CD14-positive monocyte (primary cell): Measurements from ENCODE around the gene EVA1B. TPM values are rescaled to one million over a fixed set of nuclear protein-coding genes. Genes with fewer than 3 reads are reported as not detected.

ENCODE experiments used
- DNase-seq, 3 donors: peaks; one replicate each; pipeline ENCODE4 v3.0.0-alpha.2; 2011 to 2022
- H2AFZ ChIP-seq: 2 replicates; pipeline ENCODE4 v1.6.0; 2012; ENCODE audit warnings: mild to moderate bottlenecking, low read depth, low read length, inconsistent platforms; ENCODE audit not compliant: insufficient read depth, poor library complexity, severe bottlenecking
- H3K27ac ChIP-seq, 2 donors: 1 replicate in 1 of 2; 2 replicates in 1 of 2; pipeline ENCODE4 v1.5.1; 2012 to 2013; ENCODE audit warnings: low read length in 2 of 2, control low read depth in 1 of 2, inconsistent platforms in 1 of 2, low read depth in 1 of 2, mild to moderate bottlenecking in 1 of 2
- H3K27me3 ChIP-seq, 2 donors: one replicate each; pipeline versions ENCODE4 v1.6.0 to v1.6.1; 2011 to 2013; ENCODE audit warnings: low read length in 2 of 2; ENCODE audit not compliant: control insufficient read depth in 2 of 2, insufficient read depth in 2 of 2
- H3K36me3 ChIP-seq, 2 donors: replicated peaks in 1 of 2; 1 replicate in 1 of 2; 2 replicates in 1 of 2; pipeline versions ENCODE4 v1.5.1 to v1.6.1; 2012 to 2013; ENCODE audit warnings: low read length in 2 of 2, control low read depth in 1 of 2, inconsistent platforms in 1 of 2, mild to moderate bottlenecking in 1 of 2; ENCODE audit not compliant: insufficient read depth in 2 of 2, control insufficient read depth in 1 of 2
- H3K4me1 ChIP-seq, 2 donors: 1 replicate in 1 of 2; 2 replicates in 1 of 2; pipeline versions ENCODE4 v1.5.1 to v1.6.1; 2012 to 2013; ENCODE audit warnings: low read length in 2 of 2, control low read depth in 1 of 2, inconsistent platforms in 1 of 2, mild to moderate bottlenecking in 1 of 2, moderate library complexity in 1 of 2; ENCODE audit not compliant: insufficient read depth in 2 of 2, control insufficient read depth in 1 of 2
- H3K4me2 ChIP-seq: replicated peaks from 2 replicates; pipeline ENCODE3; 2012; ENCODE audit warnings: low read length, moderate library complexity, mild to moderate bottlenecking; ENCODE audit not compliant: poor library complexity, severe bottlenecking; ENCODE audit errors: extremely low read depth
- H3K4me3 ChIP-seq, 3 experiments: fragments of 200-600 bp in 1 of 3; sonication (generic) in 1 of 3; replicated peaks in 1 of 3; 1 replicate in 2 of 3; 2 replicates in 1 of 3; pipeline ENCODE4 v1.5.1; 2011 to 2013; ENCODE audit warnings: low read length in 3 of 3, mild to moderate bottlenecking in 3 of 3, control low read depth in 2 of 3, low read depth in 2 of 3, inconsistent platforms in 1 of 3, moderate library complexity in 1 of 3
- H3K79me2 ChIP-seq: 2 replicates; pipeline ENCODE4 v1.6.0; 2012; ENCODE audit warnings: mild to moderate bottlenecking, control low read depth, inconsistent platforms, low read length, moderate library complexity; ENCODE audit not compliant: insufficient read depth
- H3K9ac ChIP-seq: 2 replicates; pipeline ENCODE4 v1.6.0; 2017; ENCODE audit warnings: low read length, mild to moderate bottlenecking; ENCODE audit not compliant: insufficient read depth, poor library complexity, severe bottlenecking
- H3K9me3 ChIP-seq, 2 donors: replicated peaks in 1 of 2; 1 replicate in 1 of 2; 2 replicates in 1 of 2; pipeline versions ENCODE4 v1.5.1 to v1.6.1; 2012 to 2013; ENCODE audit warnings: low read length in 2 of 2, control low read depth in 1 of 2; ENCODE audit not compliant: control insufficient read depth in 1 of 2, insufficient read depth in 1 of 2
- H4K20me1 ChIP-seq: 2 replicates; pipeline ENCODE4 v1.6.0; 2012; ENCODE audit warnings: mild to moderate bottlenecking, low read length, control low read depth, moderate library complexity; ENCODE audit not compliant: insufficient read depth
- H3K27ac Mint-ChIP-seq, 7 donors: one replicate each; pipeline ENCODE4 v1.8.0; 2020; ENCODE audit warnings: mild to moderate bottlenecking in 7 of 7, mixed read lengths in 7 of 7, moderate library complexity in 6 of 7, inconsistent platforms in 2 of 7
- H3K27me3 Mint-ChIP-seq, 3 donors: one replicate each; pipeline ENCODE4 v1.8.0; 2021 to 2022; ENCODE audit warnings: low read depth in 3 of 3, mild to moderate bottlenecking in 3 of 3, mixed read lengths in 3 of 3, moderate library complexity in 3 of 3, inconsistent platforms in 1 of 3
- H3K36me3 Mint-ChIP-seq, 2 donors: one replicate each; pipeline ENCODE4 v1.8.0; 2020; ENCODE audit warnings: mixed read lengths in 2 of 2, inconsistent platforms in 1 of 2, mild to moderate bottlenecking in 1 of 2
- H3K4me1 Mint-ChIP-seq: one replicate; pipeline ENCODE4 v1.8.0; 2020; ENCODE audit warnings: mild to moderate bottlenecking, mixed read lengths
- H3K4me3 Mint-ChIP-seq, 2 donors: one replicate each; pipeline ENCODE4 v1.8.0; 2020; ENCODE audit warnings: mild to moderate bottlenecking in 2 of 2, mixed read lengths in 2 of 2, moderate library complexity in 1 of 2
- H3K9me3 Mint-ChIP-seq, 7 donors: one replicate each; pipeline ENCODE4 v1.8.0; 2020 to 2022; ENCODE audit warnings: mixed read lengths in 7 of 7, mild to moderate bottlenecking in 6 of 7, moderate library complexity in 6 of 7, inconsistent platforms in 2 of 7
- WGBS: methylation state at CpG from one replicate; pipeline ENCODE4 v1.1.5; 2013; ENCODE audit warnings: missing lambda C conversion rate; ENCODE audit not compliant: insufficient coverage; 5-methylcytosine and 5-hydroxymethylcytosine counted together
- intact Hi-C, 2 donors: fragments of 100-400 bp; cut with micrococcal nuclease; formaldehyde crosslinking; loops; one replicate each; pipeline versions ENCODE4 v1.15.0 to v1.15.1; 2023
- polyA plus RNA-seq, 3 donors: library from polyadenylated mRNA; depleted of rRNA in 1 of 3; unstranded in 2 of 3; stranded (reverse) in 1 of 3; fragments of 300-500 nt in 2 of 3; fragments of >200 nt in 1 of 3; fragmentation: Illumina TruSeq in 2 of 3; gene quantifications; 1 replicate in 2 of 3; 2 replicates in 1 of 3; pipeline ENCODE4 v1.2.3, GENCODE V29; 2012 to 2021
- TF ChIP-seq, protein P1 (sequence below): fragments of 200-600 bp; IDR thresholded peaks from one replicate; pipeline ENCODE4 v1.8.0; 2022; ENCODE audit warnings: antibody characterized with exemption, mild to moderate bottlenecking

Gene EVA1B
- polyA plus RNA-seq, 3 donors = 13.7 to 19.1 (median 16.6) TPM

DNA sequence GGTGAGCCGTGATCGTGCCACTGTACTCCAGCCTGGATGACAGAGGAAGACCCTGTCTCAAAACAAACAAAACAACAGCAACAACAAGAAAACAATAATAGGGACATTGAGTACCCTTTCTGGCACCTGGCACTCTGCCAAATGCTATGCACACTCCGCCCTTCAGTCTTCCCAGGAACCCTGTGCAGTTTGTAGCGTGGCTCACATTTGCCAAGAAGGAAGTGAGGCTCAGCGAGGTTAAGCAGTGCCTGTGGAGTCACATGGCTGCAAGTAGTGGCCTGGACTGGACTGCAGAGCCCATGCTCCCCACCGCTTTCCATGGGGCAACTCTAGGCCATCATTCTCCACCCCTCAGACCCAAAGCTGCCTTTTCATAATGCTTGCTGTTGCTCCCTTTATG, 5.3 kb upstream of the EVA1B start:
- H3K9ac ChIP-seq = no peak overlapping the region
- H3K36me3 Mint-ChIP-seq = no peaks in the 10 kb centered on the region
- H3K9me3 Mint-ChIP-seq = peaks cover 0 to 2% (median 0%) of the 10 kb centered on the region in 7 donors
- no peak overlapping the region for H3K27ac ChIP-seq
- H3K79me2 ChIP-seq = no peaks in the 10 kb centered on the region
- H3K4me3 Mint-ChIP-seq = no peak overlapping the region
- no peaks in the 10 kb centered on the region for H3K36me3 ChIP-seq
- peak in 1 of 3 donors; percentile 56 for DNase-seq
- no peaks in the 10 kb centered on the region for H3K9me3 ChIP-seq
- no peak overlapping the region for H2AFZ ChIP-seq
- 47% methylated on average over 6 of the region's 6 CpGs for WGBS
- no peak overlapping the region for H3K4me3 ChIP-seq
- no peak overlapping the region for H3K27ac Mint-ChIP-seq
- H3K4me1 ChIP-seq = peaks cover 12 to 20% of the 10 kb centered on the region in 2 donors
- peaks cover 18% of the 10 kb centered on the region for H3K4me1 Mint-ChIP-seq
- H3K27me3 ChIP-seq = peaks cover 0 to 3% of the 10 kb centered on the region in 2 donors
- no peaks in the 10 kb centered on the region for H4K20me1 ChIP-seq
- intact Hi-C loops = loop anchor here in 1 of 2 donors (1.0 kb wide), 1 partner anchor 16 kb away; no protein-coding TSS in a partner anchor
- H3K4me2 ChIP-seq = no peak overlapping the region
- TF ChIP-seq, protein P1, sequence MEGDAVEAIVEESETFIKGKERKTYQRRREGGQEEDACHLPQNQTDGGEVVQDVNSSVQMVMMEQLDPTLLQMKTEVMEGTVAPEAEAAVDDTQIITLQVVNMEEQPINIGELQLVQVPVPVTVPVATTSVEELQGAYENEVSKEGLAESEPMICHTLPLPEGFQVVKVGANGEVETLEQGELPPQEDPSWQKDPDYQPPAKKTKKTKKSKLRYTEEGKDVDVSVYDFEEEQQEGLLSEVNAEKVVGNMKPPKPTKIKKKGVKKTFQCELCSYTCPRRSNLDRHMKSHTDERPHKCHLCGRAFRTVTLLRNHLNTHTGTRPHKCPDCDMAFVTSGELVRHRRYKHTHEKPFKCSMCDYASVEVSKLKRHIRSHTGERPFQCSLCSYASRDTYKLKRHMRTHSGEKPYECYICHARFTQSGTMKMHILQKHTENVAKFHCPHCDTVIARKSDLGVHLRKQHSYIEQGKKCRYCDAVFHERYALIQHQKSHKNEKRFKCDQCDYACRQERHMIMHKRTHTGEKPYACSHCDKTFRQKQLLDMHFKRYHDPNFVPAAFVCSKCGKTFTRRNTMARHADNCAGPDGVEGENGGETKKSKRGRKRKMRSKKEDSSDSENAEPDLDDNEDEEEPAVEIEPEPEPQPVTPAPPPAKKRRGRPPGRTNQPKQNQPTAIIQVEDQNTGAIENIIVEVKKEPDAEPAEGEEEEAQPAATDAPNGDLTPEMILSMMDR = no peak
- peaks cover 9 to 21% (median 15%) of the 10 kb centered on the region in 3 donors for H3K27me3 Mint-ChIP-seq

DNA sequence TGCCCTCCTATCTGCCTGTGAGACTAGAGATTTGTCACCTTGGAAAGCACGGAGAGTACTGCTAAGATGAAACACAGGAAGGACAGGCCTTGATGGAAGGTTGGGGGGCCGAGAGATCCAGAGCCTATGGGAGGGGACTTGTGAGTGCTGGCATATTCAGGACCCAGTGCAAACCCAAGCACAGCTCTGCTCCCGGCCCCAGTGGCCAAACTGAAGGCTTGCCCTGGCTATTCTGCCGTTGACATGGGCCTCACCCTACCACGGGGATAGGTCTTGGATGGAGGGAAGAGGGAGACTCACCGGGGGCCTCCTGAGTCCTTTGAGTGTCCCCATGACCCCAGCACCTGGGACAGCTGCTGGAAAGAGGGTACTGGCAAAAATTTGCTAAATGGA, 4.6 kb upstream of the EVA1B start:
- no peak for DNase-seq
- no peaks in the 10 kb centered on the region for H3K79me2 ChIP-seq
- Mint-ChIP-seq H3K4me1 (peaks cover 19% of the 10 kb centered on the region), H3K4me3 (no peak overlapping the region), H3K27ac (no peak overlapping the region), H3K9me3 (peaks cover 0 to 2% (median 0%) of the 10 kb centered on the region in 7 donors), H3K36me3 (no peaks in the 10 kb centered on the region), H3K27me3 (peaks cover 9 to 21% (median 16%) of the 10 kb centered on the region in 3 donors)
- TF ChIP-seq, protein P1 = no peak
- no peaks in the 10 kb centered on the region for H3K36me3 ChIP-seq
- H4K20me1 ChIP-seq = no peaks in the 10 kb centered on the region
- no peak overlapping the region for H3K9ac ChIP-seq
- peaks cover 13 to 22% of the 10 kb centered on the region in 2 donors for H3K4me1 ChIP-seq
- H3K4me3 ChIP-seq = no peak overlapping the region
- no peak overlapping the region for H3K27ac ChIP-seq
- intact Hi-C loops = loop anchor here in 1 of 2 donors (1.0 kb wide), 1 partner anchor 16 kb away; no protein-coding TSS in a partner anchor
- H3K27me3 ChIP-seq = peaks cover 0 to 3% of the 10 kb centered on the region in 2 donors
- no peak overlapping the region for H3K4me2 ChIP-seq
- H2AFZ ChIP-seq = no peak overlapping the region
- WGBS = 97% methylated on average over 5 of the region's 6 CpGs
- H3K9me3 ChIP-seq = no peaks in the 10 kb centered on the region
